Dedifferentiated amniotic fluid mesenchymal stem cell (primary cell): Measurements from ENCODE around the gene DOCK6.

Source experiments
- DNase-seq: peaks from one replicate; pipeline ENCODE4 v3.0.0-alpha.2; 2016; ENCODE audit errors: extremely low spot score

The DOCK6 gene

DNA sequence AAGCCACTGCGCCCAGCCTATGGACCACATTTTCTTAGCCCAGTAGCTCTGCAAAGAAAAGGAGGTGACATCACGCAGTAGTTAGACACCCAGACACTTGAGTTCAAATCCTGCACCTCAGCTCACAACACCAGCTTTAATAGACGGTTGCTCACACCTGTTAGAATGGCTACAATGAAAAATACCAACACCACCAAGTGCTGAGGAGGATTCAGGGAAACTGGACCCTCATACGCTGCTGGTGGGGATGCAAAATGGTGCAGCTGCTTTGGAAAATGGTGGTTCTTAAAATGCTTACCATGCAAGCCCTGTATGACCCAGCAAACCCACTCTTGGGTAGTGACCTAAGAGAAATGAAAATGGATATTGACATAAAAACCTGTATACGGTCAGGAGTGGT, 11.7 kb upstream of the DOCK6 start:
- no peak for DNase-seq

- DNase-seq = no peak
Measured at GRCh38 chr19:11273296-11273695, 11.0 kb upstream of the DOCK6 start.

DNA sequence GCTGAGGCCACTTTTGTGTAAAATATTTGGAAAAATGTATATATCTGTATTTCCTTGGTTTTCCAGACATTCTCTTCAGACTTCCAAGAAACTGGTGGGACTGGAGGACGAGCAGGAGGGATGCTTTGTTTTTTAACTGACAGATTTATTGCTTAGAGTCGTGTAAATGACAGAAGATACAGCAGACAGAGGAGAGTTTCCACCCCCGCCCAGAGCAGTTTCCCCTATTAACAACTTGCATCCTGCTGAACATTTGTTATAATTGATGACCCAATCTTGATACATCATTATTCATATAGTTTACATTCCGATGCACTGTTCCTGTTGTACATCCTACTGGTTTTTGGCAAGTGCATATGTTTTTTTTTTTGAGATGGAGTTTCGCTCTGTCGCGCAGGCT, 7.1 kb upstream of the DOCK6 start:
- DNase-seq = no peak

GRCh38 chr19:11268783-11269267, 6.5 kb upstream of the DOCK6 start:
- DNase-seq = no peak

- no peak for DNase-seq
Measured at GRCh38 chr19:11267316-11268085, 5.2 kb upstream of the DOCK6 start.

DNA sequence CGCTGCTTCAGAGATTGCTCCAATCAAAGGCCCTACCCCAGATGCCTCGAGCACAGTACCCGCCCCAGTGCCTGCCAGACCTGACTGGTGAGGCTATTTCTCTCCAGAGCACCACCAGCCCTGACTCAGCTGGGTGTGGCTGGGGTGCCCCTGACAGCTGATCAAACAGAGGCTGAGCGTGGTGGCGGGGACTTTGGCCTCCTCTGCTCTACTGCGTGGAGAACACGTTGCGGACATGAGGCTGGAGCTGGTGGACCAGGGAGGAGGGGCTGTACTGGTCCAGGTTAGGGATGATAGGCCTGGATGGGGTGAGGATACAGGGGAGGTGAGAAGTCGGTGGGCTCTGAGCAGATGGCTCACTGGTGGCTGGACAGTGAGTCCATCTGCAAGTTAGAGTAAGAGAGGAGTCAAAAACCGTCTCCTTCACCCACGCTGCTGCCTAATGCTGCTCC, 3.5 kb upstream of the DOCK6 start:
- DNase-seq = no peak

- no peak for DNase-seq
Measured at GRCh38 chr19:11265177-11265784, 3.0 kb upstream of the DOCK6 start.

GRCh38 chr19:11264452-11265176, 2.3 kb upstream of the DOCK6 start:
- no peak for DNase-seq

GRCh38 chr19:11263726-11264125, 1.4 kb upstream of the DOCK6 start:
- no peak for DNase-seq

DNA sequence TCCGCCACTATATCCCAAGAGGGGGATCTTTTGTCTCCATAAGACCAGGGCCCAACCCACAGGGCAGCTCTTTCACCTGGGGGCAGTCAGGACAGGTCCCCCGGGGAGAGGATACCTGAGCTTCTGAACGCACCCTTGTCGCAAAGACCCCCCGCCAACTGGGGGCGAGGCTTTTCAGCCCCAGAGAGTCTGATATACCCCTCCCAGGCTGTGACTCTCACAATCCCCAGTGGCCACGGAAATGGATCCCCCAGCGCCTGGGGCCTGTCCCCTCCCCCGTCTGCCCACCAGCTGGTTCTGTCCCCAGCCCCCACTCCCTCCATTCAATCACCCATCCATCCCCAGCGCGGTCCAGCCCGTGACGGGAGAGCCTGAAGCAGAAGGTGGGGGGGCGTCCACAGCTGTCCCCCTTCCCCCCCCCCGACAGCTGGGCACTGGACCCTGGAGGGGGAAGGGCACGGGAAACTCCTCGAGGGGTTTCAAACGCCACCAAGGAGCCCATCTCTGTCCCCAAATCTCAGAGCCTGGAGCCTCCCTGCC, 823 bp downstream of the DOCK6 start:
- DNase-seq = no peak

- no peak for DNase-seq
Measured at GRCh38 chr19:11260996-11261395, 1.3 kb downstream of the DOCK6 start.

DNA sequence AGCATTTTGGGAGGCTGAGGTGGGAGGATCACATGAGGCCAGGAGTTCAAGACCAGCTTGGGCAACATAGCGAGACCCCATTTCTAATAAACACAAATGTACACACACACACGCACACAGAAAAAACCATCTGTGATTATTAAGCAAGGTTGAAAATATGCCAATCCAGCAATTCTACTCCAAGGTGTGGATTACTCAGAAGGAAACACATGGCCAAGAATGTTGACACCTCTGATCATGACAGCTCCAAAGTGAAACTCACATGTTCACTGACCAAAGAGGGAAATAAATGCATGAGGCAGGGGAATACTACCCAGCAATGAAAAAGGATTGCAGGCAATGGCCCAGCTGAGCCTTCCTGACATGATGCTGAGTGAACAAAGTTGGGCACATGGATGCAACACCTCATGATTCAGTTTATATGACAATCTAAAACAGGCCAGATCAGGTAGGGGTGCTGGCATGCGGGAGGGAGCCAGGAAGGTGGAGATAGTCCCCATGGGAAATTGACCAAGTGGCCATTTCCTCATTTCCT, 4.4 kb downstream of the DOCK6 start:
- no peak for DNase-seq

DNA sequence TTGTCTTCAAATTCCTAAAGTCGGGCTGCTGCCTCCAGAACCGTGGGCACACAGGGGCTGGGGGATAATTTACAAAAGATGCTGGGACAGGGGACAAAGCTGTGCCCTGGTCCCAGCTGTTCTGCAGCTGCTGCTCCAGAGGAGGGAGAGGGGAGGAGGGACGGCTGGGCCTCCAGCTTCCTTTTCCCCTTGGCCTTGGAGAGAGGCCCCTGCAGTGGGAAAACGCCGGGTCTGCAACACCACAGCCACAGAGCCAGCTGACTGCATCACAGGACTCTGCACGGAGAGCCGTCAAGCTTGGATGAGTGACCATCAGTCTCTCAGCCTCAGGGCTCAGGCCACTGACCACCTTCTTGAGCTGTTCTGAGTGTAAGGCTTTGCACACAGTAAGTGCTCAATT, 6.1 kb downstream of the DOCK6 start:
- no peak for DNase-seq

- no peak for DNase-seq
Measured at GRCh38 chr19:11254666-11255065, 7.7 kb downstream of the DOCK6 start.

DNA sequence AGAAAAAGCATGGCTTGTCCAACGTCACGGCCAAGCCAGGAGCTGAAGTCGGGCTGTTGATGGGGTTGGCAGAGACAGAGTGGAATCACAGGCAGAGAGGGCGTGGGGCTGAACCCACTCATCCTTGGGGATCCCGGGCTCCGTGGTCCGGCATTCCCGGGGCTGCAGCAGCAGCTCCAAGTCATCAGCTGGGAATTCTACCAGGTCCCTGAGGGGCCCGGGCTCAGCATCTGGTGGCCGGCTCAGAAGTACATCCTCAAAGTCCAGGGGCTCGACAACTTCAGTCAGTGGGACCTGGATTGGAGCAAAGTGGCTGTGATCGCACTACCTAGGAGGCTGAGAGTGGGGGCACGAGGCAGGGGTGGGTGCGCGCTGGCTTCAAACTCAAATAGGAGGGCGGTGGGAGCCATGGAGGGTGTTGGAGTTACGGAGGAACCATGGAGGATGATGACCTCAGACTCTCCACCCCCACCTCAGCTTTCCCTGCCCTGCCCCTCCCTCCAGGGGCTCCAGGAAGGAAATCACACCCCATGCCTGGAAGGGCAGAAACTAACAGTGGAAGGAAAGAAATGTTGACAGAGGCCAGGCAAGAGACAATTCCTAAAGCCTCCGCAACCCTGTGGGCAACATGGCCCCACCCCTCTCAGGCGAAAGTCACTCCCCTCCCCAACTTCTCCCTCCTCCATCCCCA, 9.5 kb downstream of the DOCK6 start:
- no peak for DNase-seq

DNA sequence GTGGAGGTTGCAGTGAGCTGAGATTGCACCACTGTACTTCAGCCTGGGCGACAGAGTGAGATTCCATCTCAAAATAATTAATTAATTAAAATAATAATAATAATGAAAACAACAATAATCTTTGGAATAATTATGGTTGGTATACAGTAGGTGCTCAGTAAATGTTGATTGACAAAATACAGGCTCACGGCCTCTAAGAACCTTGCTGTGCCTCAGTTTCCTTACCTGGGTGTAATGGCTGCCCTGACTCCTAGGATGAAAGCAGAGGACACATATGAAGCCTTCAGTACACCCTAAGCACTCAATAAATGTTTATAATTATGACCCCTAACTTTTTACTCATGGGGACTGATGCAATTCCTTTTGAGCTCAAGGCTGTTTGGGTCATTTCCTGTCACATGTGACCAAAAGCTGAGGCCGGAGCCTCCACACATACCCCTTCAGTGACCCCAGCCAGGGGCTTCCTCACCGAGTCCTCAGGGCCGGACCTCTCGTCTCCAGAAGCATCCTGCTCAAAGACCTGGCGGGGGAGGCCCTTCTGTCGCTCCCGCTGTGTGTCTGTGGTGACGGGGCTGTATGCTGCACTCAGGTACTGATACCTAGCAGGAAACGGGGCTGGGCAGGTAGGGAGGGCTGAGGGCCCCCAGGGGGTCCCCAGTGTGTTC, 10.5 kb downstream of the DOCK6 start:
- no peak for DNase-seq

GRCh38 chr19:11251217-11251616, 11.1 kb downstream of the DOCK6 start:
- no peak for DNase-seq

DNA sequence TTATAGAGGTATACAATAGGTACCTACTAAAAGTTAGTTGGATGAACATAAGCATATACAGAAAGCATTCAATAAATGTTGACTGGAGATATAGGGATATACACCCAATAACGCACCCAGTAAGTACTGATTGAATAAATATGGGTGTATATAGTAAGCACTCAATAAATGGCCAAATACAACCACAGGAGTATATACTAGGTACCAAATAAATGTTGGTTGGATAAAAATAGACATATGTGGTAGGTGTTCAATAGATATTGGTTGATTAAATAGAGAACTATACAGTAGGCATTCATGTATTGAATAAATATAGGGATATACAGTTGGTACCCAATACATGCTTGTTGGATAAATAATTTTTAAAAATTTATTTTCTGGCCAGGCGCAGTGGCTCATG, 13.5 kb downstream of the DOCK6 start:
- DNase-seq = no peak

GRCh38 chr19:11247934-11248333, 14.4 kb downstream of the DOCK6 start:
- no peak for DNase-seq

- DNase-seq = no peak
Measured at GRCh38 chr19:11247391-11247790, 14.9 kb downstream of the DOCK6 start.

- no peak for DNase-seq
Measured at GRCh38 chr19:11246941-11247340, 15.4 kb downstream of the DOCK6 start.
